SK-N-SH (cell line): ENCODE data around the gene TTC7B.

Source experiments
- CHD2 ChIP-seq: fragments of 150-350 bp; IDR thresholded peaks from 2 replicates; pipeline ENCODE4 v1.6.1; 2018; ENCODE audit warnings: low read length; ENCODE audit not compliant: partially characterized antibody
- EZH2phosphoT487 ChIP-seq: fragments of 200-600 bp; sonication (generic); IDR thresholded peaks from 2 replicates; pipeline ENCODE4 v1.6.1; 2017; ENCODE audit warnings: low read depth, mixed run types, mild to moderate bottlenecking, antibody characterized with exemption, moderate library complexity, borderline replicate concordance
- MEF2A ChIP-seq: IDR thresholded peaks from 2 replicates; pipeline ENCODE4 v1.4.0; 2012; ENCODE audit warnings: low read depth, borderline replicate concordance
- POLR2AphosphoS5 ChIP-seq: IDR thresholded peaks from 2 replicates; pipeline ENCODE4 v1.6.1; 2012; ENCODE audit warnings: low read depth, low read length
- RFX5 ChIP-seq: IDR thresholded peaks from 2 replicates; pipeline ENCODE4 v1.6.1; 2012; ENCODE audit warnings: mild to moderate bottlenecking, improper control_type of control experiment, low read length
- TAF1 ChIP-seq: IDR thresholded peaks from 2 replicates; pipeline ENCODE4 v1.6.1; 2012; ENCODE audit warnings: low read depth, mild to moderate bottlenecking, low read length, moderate library complexity, borderline replicate concordance
- TCF12 ChIP-seq: IDR thresholded peaks from 2 replicates; pipeline ENCODE4 v1.4.0; 2012
- TF ChIP-seq, protein P1 (sequence below): fragments of 200-600 bp; sonication (generic); IDR thresholded peaks from 2 replicates; pipeline ENCODE4 v1.6.1; 2017; ENCODE audit warnings: antibody characterized with exemption, mild to moderate bottlenecking, moderate library complexity
- TF ChIP-seq, protein P2 (sequence below): IDR thresholded peaks from 2 replicates; pipeline ENCODE4 v1.4.0; 2012; ENCODE audit warnings: low read depth, borderline replicate concordance
- TF ChIP-seq, protein P3 (sequence below): IDR thresholded peaks from 2 replicates; pipeline ENCODE4 v1.4.0; 2012; ENCODE audit warnings: low read depth
- TF ChIP-seq, protein P4 (sequence below): IDR thresholded peaks from 2 replicates; pipeline ENCODE4 v1.4.0; 2012; ENCODE audit warnings: low read depth, borderline replicate concordance

DNA sequence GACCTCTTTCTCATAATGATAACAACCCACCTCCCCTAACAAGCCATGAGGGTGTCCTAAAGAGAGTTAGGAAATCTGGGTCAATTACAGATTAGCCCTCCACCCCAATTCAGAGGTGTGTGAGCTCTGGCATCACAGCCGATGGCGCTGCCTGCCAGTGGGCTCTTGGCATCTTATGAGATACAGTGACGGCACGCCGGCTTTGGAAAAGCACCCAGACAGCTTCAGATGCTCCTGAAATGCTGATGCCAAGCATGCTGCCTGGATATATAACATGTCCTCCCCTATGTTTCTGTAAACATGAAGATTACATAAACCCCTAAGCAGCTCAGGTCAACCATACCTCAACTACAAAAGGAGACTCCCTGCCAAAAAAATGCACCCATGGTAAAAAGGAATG, 152.6 kb downstream of the TTC7B start:
- TF ChIP-seq RFX5 (no peak), CHD2 (no peak), EZH2phosphoT487 (no peak), TAF1 (no peak), POLR2AphosphoS5 (no peak), MEF2A (no peak), TCF12 (no peak)
- TF ChIP-seq, protein P1, sequence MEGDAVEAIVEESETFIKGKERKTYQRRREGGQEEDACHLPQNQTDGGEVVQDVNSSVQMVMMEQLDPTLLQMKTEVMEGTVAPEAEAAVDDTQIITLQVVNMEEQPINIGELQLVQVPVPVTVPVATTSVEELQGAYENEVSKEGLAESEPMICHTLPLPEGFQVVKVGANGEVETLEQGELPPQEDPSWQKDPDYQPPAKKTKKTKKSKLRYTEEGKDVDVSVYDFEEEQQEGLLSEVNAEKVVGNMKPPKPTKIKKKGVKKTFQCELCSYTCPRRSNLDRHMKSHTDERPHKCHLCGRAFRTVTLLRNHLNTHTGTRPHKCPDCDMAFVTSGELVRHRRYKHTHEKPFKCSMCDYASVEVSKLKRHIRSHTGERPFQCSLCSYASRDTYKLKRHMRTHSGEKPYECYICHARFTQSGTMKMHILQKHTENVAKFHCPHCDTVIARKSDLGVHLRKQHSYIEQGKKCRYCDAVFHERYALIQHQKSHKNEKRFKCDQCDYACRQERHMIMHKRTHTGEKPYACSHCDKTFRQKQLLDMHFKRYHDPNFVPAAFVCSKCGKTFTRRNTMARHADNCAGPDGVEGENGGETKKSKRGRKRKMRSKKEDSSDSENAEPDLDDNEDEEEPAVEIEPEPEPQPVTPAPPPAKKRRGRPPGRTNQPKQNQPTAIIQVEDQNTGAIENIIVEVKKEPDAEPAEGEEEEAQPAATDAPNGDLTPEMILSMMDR = no peak
- TF ChIP-seq, protein P2, sequence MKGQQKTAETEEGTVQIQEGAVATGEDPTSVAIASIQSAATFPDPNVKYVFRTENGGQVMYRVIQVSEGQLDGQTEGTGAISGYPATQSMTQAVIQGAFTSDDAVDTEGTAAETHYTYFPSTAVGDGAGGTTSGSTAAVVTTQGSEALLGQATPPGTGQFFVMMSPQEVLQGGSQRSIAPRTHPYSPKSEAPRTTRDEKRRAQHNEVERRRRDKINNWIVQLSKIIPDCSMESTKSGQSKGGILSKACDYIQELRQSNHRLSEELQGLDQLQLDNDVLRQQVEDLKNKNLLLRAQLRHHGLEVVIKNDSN = no peak
- TF ChIP-seq, protein P3, sequence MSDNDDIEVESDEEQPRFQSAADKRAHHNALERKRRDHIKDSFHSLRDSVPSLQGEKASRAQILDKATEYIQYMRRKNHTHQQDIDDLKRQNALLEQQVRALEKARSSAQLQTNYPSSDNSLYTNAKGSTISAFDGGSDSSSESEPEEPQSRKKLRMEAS = no peak
- TF ChIP-seq, protein P4, sequence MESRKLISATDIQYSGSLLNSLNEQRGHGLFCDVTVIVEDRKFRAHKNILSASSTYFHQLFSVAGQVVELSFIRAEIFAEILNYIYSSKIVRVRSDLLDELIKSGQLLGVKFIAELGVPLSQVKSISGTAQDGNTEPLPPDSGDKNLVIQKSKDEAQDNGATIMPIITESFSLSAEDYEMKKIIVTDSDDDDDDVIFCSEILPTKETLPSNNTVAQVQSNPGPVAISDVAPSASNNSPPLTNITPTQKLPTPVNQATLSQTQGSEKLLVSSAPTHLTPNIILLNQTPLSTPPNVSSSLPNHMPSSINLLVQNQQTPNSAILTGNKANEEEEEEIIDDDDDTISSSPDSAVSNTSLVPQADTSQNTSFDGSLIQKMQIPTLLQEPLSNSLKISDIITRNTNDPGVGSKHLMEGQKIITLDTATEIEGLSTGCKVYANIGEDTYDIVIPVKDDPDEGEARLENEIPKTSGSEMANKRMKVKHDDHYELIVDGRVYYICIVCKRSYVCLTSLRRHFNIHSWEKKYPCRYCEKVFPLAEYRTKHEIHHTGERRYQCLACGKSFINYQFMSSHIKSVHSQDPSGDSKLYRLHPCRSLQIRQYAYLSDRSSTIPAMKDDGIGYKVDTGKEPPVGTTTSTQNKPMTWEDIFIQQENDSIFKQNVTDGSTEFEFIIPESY = no peak
